Measurements from ENCODE around the gene TMEM87A.

The TMEM87A gene

GRCh38 chr15:42178056-42178455 lies 95.2 kb downstream of the TMEM87A start:
- H3K27me3 ChIP-seq (ENCODE audit: low read length), result no peaks in the 10 kb centered on the region
- no peak overlapping the region for H2AFZ ChIP-seq (ENCODE audit: low read depth, low read length, severe bottlenecking)
- H4K20me1 ChIP-seq (ENCODE audit: low read depth, low read length), result no peaks in the 10 kb centered on the region
- H3K27ac ChIP-seq (ENCODE audit: low read depth, low read length), result no peak overlapping the region
- no peaks in the 10 kb centered on the region for H3F3A ChIP-seq (ENCODE audit: insufficient read depth)
- H3K79me2 ChIP-seq (ENCODE audit: insufficient read depth, low read length), result no peaks in the 10 kb centered on the region
- H3K9ac ChIP-seq (ENCODE audit: low read length), result no peak overlapping the region
- H3K36me3 ChIP-seq (ENCODE audit: low read length), result peaks cover 16% of the 10 kb centered on the region; the same call in 1 of the 2 replicates
- H3K4me3 ChIP-seq (ENCODE audit: insufficient read depth, low read length, poor library complexity, severe bottlenecking), result no peak overlapping the region
- H3K9me2 ChIP-seq (replicated peaks; ENCODE audit: insufficient read depth, low read length), result no peaks in the 10 kb centered on the region
- no peak overlapping the region for H3K4me2 ChIP-seq (ENCODE audit: low read depth, low read length, poor library complexity, severe bottlenecking)
- TF ChIP-seq CTCF (IDR thresholded peaks at IDR 0.05; ENCODE audit: insufficient read depth, low read length, poor library complexity, severe bottlenecking) (no peak), EZH2phosphoT487 (conservative IDR thresholded peaks at IDR 0.05; ENCODE audit: low read length) (no peak)
- H3K9me3 ChIP-seq (ENCODE audit: insufficient read depth, low read length), result no peaks in the 10 kb centered on the region

GRCh38 chr15:42175671-42176070 lies 97.6 kb downstream of the TMEM87A start:
- Histone ChIP-seq H3F3A (ENCODE audit: insufficient read depth) (no peaks in the 10 kb centered on the region), H3K9me2 (replicated peaks; ENCODE audit: insufficient read depth, low read length) (no peaks in the 10 kb centered on the region), H3K27me3 (ENCODE audit: low read length) (no peaks in the 10 kb centered on the region), H3K36me3 (ENCODE audit: low read length) (peaks cover 13% of the 10 kb centered on the region; the same call in 1 of the 2 replicates), H4K20me1 (ENCODE audit: low read depth, low read length) (no peaks in the 10 kb centered on the region), H3K9ac (ENCODE audit: low read length) (no peak overlapping the region), H3K79me2 (ENCODE audit: insufficient read depth, low read length) (no peaks in the 10 kb centered on the region), H3K4me3 (ENCODE audit: insufficient read depth, low read length, poor library complexity, severe bottlenecking) (no peak overlapping the region), H3K9me3 (ENCODE audit: insufficient read depth, low read length) (no peaks in the 10 kb centered on the region), H3K27ac (ENCODE audit: low read depth, low read length) (no peak overlapping the region), H2AFZ (ENCODE audit: low read depth, low read length, severe bottlenecking) (no peak overlapping the region), H3K4me2 (ENCODE audit: low read depth, low read length, poor library complexity, severe bottlenecking) (no peak overlapping the region)
- TF ChIP-seq EZH2phosphoT487 (conservative IDR thresholded peaks at IDR 0.05; ENCODE audit: low read length) (no peak), CTCF (IDR thresholded peaks at IDR 0.05; ENCODE audit: insufficient read depth, low read length, poor library complexity, severe bottlenecking) (no peak)

GRCh38 chr15:42172475-42172874 lies 100.8 kb downstream of the TMEM87A start:
- peaks cover 18% of the 10 kb centered on the region; the same call in 1 of the 2 replicates for H3K36me3 ChIP-seq (ENCODE audit: low read length)

More at GRCh38 chr15:42172475-42172874, 100.8 kb downstream of the TMEM87A start:
- Histone ChIP-seq H2AFZ (ENCODE audit: low read depth, low read length, severe bottlenecking) (no peak overlapping the region), H3F3A (ENCODE audit: insufficient read depth) (no peaks in the 10 kb centered on the region), H4K20me1 (ENCODE audit: low read depth, low read length) (no peaks in the 10 kb centered on the region), H3K9me3 (ENCODE audit: insufficient read depth, low read length) (no peaks in the 10 kb centered on the region), H3K27me3 (ENCODE audit: low read length) (no peaks in the 10 kb centered on the region), H3K9me2 (replicated peaks; ENCODE audit: insufficient read depth, low read length) (no peaks in the 10 kb centered on the region), H3K4me2 (ENCODE audit: low read depth, low read length, poor library complexity, severe bottlenecking) (no peak overlapping the region), H3K4me3 (ENCODE audit: insufficient read depth, low read length, poor library complexity, severe bottlenecking) (no peak overlapping the region), H3K27ac (ENCODE audit: low read depth, low read length) (no peak overlapping the region), H3K79me2 (ENCODE audit: insufficient read depth, low read length) (no peaks in the 10 kb centered on the region), H3K9ac (ENCODE audit: low read length) (no peak overlapping the region)
- no peak for TF ChIP-seq EZH2phosphoT487 (conservative IDR thresholded peaks at IDR 0.05; ENCODE audit: low read length)
- TF ChIP-seq CTCF (IDR thresholded peaks at IDR 0.05; ENCODE audit: insufficient read depth, low read length, poor library complexity, severe bottlenecking), result no peak
